Left ventricle myocardium superior (tissue), 1 donor: ENCODE measurements around the gene UBR2. TPM values are rescaled to one million over a fixed set of nuclear protein-coding genes. Genes with fewer than 3 reads are reported as not detected.

Experiments used
- total RNA-seq: library from RNA; stranded (reverse); fragmentation: NEBNext Ultra II Directional; extraction: Animal tissue kit (Norgen Biotek cat#: 25700); gene quantifications from one replicate; pipeline ENCODE4 v1.2.1, GENCODE V29; 2021
- donor health status: DM: no; HTN: yes; CAD: no; lungs with severe emphysema.

UBR2 gene
- total RNA-seq, 1 donor from 2014 or later = 35.3 TPM

Other genes with a start within 250 kb of the UBR2 start
- 1.8 TPM for gene TRERF1, start 112.1 kb upstream of the UBR2 start, total RNA-seq
- 0.47 TPM for gene PRPH2, start 158.6 kb downstream of the UBR2 start, total RNA-seq
- gene TBCC, start 182.1 kb downstream of the UBR2 start, total RNA-seq = 10.6 TPM
- gene BICRAL, start 218.0 kb downstream of the UBR2 start, total RNA-seq = 13.0 TPM